ENCODE data around the gene DNAJB13.

DNAJB13 gene

GRCh38 chr11:73950869-73951710, at the start of gene DNAJB13:
Gene DNAJB13 (plus strand): TSS chr11:73951026. CDS start chr11:73951070, 44 bp downstream.
- TF ChIP-seq CTCF (IDR thresholded peaks at IDR 0.05; ENCODE audit: low read depth, low read length, missing control alignments), result no peak
- no peak for DNase-seq (ENCODE audit: low read depth)
- no peak within 1 kb of the TSS for H3K4me3 ChIP-seq (ENCODE audit: low read depth, low read length)

DNA sequence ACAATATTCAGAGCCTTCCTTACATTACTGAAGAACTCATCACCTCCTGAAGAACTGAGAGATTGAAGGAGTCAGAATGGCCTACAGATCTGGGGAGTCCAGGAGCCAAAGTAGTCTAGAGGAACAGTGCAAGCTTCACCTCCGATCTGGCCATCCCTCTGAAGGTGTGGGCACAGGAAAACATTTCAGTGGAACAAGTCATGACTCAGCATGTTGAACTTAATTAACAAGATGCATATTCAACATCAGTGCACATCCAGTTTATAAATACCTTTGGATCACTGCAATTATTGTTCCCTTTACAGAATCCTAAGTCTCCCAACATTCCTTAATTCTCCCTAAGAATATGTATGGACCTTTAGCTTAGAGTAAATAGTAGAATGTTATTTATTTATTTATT, 48.5 kb upstream of the DNAJB13 start:
- no peak overlapping the region for H3K4me3 ChIP-seq (ENCODE audit: low read depth, low read length)
- TF ChIP-seq CTCF (IDR thresholded peaks at IDR 0.05; ENCODE audit: low read depth, low read length, missing control alignments), result no peak
- DNase-seq (ENCODE audit: low read depth), result no peak

GRCh38 chr11:73907191-73907590, 43.6 kb upstream of the DNAJB13 start:
- DNase-seq (ENCODE audit: low read depth), result no peak
- no peak for TF ChIP-seq CTCF (IDR thresholded peaks at IDR 0.05; ENCODE audit: low read depth, low read length, missing control alignments)
- no peak overlapping the region for H3K4me3 ChIP-seq (ENCODE audit: low read depth, low read length)

GRCh38 chr11:73912026-73912425, 38.8 kb upstream of the DNAJB13 start:
- no peak for TF ChIP-seq CTCF (IDR thresholded peaks at IDR 0.05; ENCODE audit: low read depth, low read length, missing control alignments)
- H3K4me3 ChIP-seq (ENCODE audit: low read depth, low read length), result no peak overlapping the region
- no peak for DNase-seq (ENCODE audit: low read depth)

GRCh38 chr11:73913472-73913871, 37.4 kb upstream of the DNAJB13 start:
- TF ChIP-seq CTCF (IDR thresholded peaks at IDR 0.05; ENCODE audit: low read depth, low read length, missing control alignments), result no peak
- DNase-seq (ENCODE audit: low read depth), result no peak
- H3K4me3 ChIP-seq (ENCODE audit: low read depth, low read length), result no peak overlapping the region

- DNase-seq (ENCODE audit: low read depth), result no peak
- no peak overlapping the region for H3K4me3 ChIP-seq (ENCODE audit: low read depth, low read length)
- no peak for TF ChIP-seq CTCF (IDR thresholded peaks at IDR 0.05; ENCODE audit: low read depth, low read length, missing control alignments)
Measured at GRCh38 chr11:73914284-73914683, 36.5 kb upstream of the DNAJB13 start.

DNA sequence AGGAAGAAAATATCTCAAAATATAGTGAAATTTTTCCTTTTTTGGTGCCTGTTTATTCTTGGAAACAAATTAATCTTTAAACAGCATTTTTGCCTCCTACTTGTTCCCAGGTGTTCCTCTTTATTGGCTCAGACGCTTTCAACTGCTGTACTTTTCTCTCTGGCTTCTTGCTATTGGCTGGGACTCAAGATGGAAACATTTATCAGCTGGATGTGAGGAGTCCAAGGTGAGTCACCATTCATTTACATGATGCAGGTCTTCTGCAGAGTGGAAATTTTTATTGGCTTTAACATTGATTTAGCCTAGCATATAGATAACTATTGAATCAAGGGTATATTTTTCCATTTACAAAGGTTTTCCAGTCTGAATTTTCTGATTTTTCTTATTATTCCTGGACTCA, 34.4 kb upstream of the DNAJB13 start:
- DNase-seq (ENCODE audit: low read depth), result no peak
- no peak for TF ChIP-seq CTCF (IDR thresholded peaks at IDR 0.05; ENCODE audit: low read depth, low read length, missing control alignments)
- H3K4me3 ChIP-seq (ENCODE audit: low read depth, low read length), result no peak overlapping the region
